ENCODE results near the gene UBE2G2.

UBE2G2 gene

GRCh38 chr21:44724926-44725325 is 76.7 kb downstream of the UBE2G2 start:
- no peak for DNase-seq (ENCODE audit: low spot score)

DNA sequence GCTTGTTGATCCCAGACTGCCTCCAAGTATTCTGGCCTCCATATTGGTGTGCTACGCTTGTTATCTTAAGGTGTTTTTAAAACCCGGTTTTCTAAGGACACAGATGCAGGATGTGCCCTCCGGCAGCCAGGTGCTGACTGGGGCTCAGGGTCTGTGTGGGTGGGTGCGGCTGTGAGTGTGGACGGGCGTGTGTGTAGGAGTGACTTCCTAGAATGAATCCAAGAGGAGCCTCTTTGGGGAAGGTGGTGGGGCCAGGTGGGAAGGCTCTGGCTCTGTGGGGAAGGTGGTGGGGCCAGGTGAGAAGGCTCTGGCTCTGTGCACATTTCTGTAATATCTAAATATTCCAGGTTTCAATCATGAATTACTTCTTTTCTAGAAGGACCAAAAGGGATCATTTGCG is 77.4 kb downstream of the UBE2G2 start:
- DNase-seq (ENCODE audit: low spot score), result no peak

DNA sequence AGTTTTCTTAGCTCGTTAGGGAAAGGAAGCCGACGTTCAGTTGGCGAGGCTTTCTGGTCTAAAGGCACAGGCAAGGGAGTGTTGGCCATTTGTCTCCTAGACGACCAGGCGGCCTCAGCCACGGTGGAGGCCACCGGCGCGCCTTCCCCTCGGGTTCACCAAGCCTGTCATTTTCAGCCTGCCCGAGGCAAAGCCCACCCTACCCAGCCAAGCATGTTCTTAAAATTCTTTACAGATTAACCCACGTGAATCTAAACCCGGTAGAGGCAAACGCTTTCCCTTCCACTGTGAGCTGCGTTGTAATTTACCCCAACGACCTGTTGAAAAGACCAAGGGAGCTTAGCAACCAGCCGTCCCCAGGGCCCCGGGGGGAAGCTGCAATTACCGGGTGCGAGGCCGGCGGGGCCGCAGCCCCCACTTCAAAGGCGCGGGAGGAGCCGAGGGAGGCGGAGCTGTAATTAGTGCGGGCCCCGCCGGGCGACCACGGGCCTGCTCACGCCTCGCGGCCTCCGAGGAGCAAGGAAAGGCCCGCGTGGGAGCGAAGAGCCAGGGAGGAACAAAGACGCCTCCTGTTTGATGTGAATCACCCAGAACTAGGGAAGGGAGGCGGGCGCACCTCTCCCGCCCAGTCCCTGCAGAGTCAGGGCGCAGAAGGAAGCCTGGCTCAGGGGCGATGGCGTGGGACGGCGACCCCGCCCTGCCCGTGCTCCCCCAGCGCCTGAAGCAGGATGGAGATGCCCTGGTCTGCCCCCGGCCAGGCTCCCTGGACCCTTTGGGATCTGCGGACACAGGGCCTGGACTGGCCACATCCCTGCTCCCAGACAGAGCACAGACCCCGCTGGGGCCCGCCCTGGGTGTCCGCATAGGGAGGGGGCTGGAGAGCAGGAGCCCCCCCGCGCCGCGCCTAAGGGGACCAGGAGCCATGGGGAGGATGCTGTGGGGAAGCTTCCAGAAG is 78.2 kb downstream of the UBE2G2 start:
- peak; percentile 11 for DNase-seq (ENCODE audit: low spot score)

DNA sequence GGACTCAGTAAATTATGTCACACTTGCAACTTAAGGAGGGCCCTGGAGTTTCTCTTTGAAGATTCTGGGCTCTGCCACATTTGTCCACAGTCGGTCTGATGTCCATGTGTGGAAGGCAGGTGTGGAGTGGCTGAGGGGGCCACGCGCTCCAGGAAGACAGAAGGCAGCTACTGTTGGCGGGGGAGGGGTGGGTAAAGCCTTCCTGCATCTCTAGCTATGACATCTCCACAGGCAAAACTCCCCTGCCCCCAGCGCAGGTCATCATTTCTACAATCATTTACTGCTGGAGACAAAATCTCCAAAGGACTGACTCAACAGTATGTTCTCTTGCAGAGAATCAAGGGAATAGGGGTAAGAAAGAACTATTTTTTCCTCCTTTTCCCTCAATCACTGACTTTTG is 78.9 kb downstream of the UBE2G2 start:
- peak; percentile 45 for DNase-seq (ENCODE audit: low spot score)

DNA sequence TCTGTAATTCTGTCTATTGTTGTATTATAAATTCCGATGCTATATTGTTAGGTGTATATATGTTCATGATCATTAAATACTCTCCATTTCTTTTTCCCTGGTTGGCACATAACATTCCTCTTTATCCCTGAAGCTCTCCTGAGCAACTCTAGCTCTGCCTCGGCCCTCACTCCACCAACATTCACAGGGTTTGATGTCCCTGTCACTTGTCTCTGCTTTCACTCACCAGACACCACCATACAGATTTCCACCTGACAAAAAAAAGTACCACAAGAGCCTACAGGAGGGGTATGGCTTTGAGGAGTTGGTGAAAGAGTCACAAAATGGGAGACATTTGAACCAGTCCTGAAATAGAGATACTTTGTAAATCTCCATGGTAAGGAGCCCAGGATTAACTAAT is 81.5 kb downstream of the UBE2G2 start:
- DNase-seq (ENCODE audit: low spot score), result no peak

All from kidney tubule cell (primary cell).